K562 (cell line): Measurements from ENCODE around the gene TAF11L10. TPM values are rescaled to one million over a fixed set of nuclear protein-coding genes. Genes with fewer than 3 reads are reported as not detected.
"Not testable (repeated sequence)": the region's sequence is repeated elsewhere in the genome, so short reads cannot be mapped to it uniquely, and the experiment has no call there.

Experiments
- ATAC-seq: fragments of 200-7000 bp; cut with Tn5 transposase; 3 replicates; pipeline ENCODE4 v1.9.1; 2020; ENCODE audit warnings: moderate library complexity
- BruUV-seq: library from RNA; stranded (reverse); fragments of 400-500 nt; replicated peaks from 2 replicates; lab custom pipeline; 2021; lab: Mats Ljungman, UMichigan
- CTCF ChIA-PET: fragments of 300-600 bp; formaldehyde crosslinking; extraction: SDS; loops from one replicate; lab custom pipeline; 2021; ENCODE audit warnings: low intra/inter-chr PET ratio; lab: Yijun Ruan, JAX
- POLR2A ChIA-PET: fragments of 300-600, 350-650 bp; sonication (Branson Sonifier 250); formaldehyde crosslinking; extraction: SDS; loops from one replicate; lab custom pipeline; 2021; ENCODE audit warnings: antibody characterized with exemption, inconsistent platforms; lab: Yijun Ruan, JAX
- DNase-seq, 4 experiments: peaks; one replicate each; pipeline versions ENCODE4 v3.0.0 to v3.0.0-alpha.2; 2011 to 2018; ENCODE audit warnings: low spot score in 3 of 4, mixed read lengths in 3 of 4; ENCODE audit errors: extremely low read depth in 1 of 4
- FAIRE-seq: peaks from 2 replicates; lab custom pipeline; 2011; peaks lifted over from hg19 to GRCh38; lab: Jason Lieb, UNC
- H2AFZ ChIP-seq: 2 replicates; pipeline ENCODE4 v1.6.0; 2011; ENCODE audit warnings: low read depth, low read length, control low read depth, inconsistent platforms
- H3K27ac ChIP-seq: fragments of 200-600 bp; 3 replicates; pipeline ENCODE4 v1.8.0; 2011; ENCODE audit warnings: low read depth, mild to moderate bottlenecking, control low read depth, inconsistent platforms, low read length, moderate library complexity, mixed read lengths; ENCODE audit errors: extremely low read depth
- H3K27me3 ChIP-seq, 2 experiments: fragments of 300-600 bp in 1 of 2; 2 replicates in 1 of 2; 3 replicates in 1 of 2; pipeline versions ENCODE4 v1.6.0 to v1.8.0; 2011; ENCODE audit warnings: inconsistent platforms in 2 of 2, low read length in 2 of 2, mild to moderate bottlenecking in 1 of 2, mixed read lengths in 1 of 2, moderate library complexity in 1 of 2; ENCODE audit not compliant: control insufficient read depth in 2 of 2, insufficient read depth in 2 of 2
- H3K36me3 ChIP-seq: fragments of 300-600 bp; 3 replicates; pipeline ENCODE4 v1.8.0; 2011; ENCODE audit warnings: mild to moderate bottlenecking, low read length, inconsistent platforms; ENCODE audit not compliant: control insufficient read depth, insufficient read depth
- H3K4me1 ChIP-seq, 2 experiments: fragments of 200-600 bp in 1 of 2; replicated peaks in 1 of 2; 2 replicates in 1 of 2; 3 replicates in 1 of 2; pipeline versions ENCODE4 v1.5.1 to v1.8.0; 2011; ENCODE audit warnings: inconsistent platforms in 2 of 2, low read length in 2 of 2, mild to moderate bottlenecking in 1 of 2, mixed read lengths in 1 of 2, moderate library complexity in 1 of 2; ENCODE audit not compliant: control insufficient read depth in 2 of 2, insufficient read depth in 2 of 2
- H3K4me2 ChIP-seq: 2 replicates; pipeline ENCODE4 v1.6.1; 2011; ENCODE audit warnings: low read length, control low read depth, inconsistent platforms, mixed read lengths; ENCODE audit not compliant: insufficient read depth
- H3K4me3 ChIP-seq: fragments of 200-600 bp; sonication (generic), shearing (Covaris generic); 2 replicates; pipeline ENCODE4 v1.5.1; 2016; ENCODE audit warnings: control low read depth, inconsistent platforms
- H3K79me2 ChIP-seq: fragments of 200-600 bp; 3 replicates; pipeline ENCODE4 v1.8.0; 2011; ENCODE audit warnings: low read length, inconsistent platforms; ENCODE audit not compliant: control insufficient read depth, insufficient read depth
- H3K9ac ChIP-seq, 2 experiments: 2 replicates each; pipeline versions ENCODE4 v1.6.0 to v1.6.1; 2011; ENCODE audit warnings: low read depth in 2 of 2, low read length in 2 of 2, control low read depth in 1 of 2, inconsistent platforms in 1 of 2, mild to moderate bottlenecking in 1 of 2, mixed read lengths in 1 of 2; ENCODE audit not compliant: insufficient read depth in 1 of 2
- H3K9me1 ChIP-seq: one replicate; pipeline ENCODE4 v1.6.0; 2011; ENCODE audit warnings: inconsistent platforms, mild to moderate bottlenecking, low read length, moderate library complexity; ENCODE audit not compliant: control insufficient read depth, insufficient read depth
- H3K9me3 ChIP-seq: replicated peaks from 2 replicates; pipeline ENCODE4 v1.5.1; 2011; ENCODE audit warnings: low read depth, low read length, inconsistent platforms; ENCODE audit not compliant: control insufficient read depth, insufficient read depth
- H4K20me1 ChIP-seq: replicated peaks from 2 replicates; pipeline ENCODE4 v1.6.1; 2011; ENCODE audit warnings: low read length, inconsistent platforms, mixed read lengths; ENCODE audit not compliant: control insufficient read depth, insufficient read depth
- SAFB2 ChIP-seq: fragments of 200-400 bp; formaldehyde crosslinking; IDR thresholded peaks from 2 replicates; pipeline ENCODE4 v1.6.1; 2018; ENCODE audit warnings: borderline replicate concordance, low read length, low read depth, moderate library complexity; ENCODE audit not compliant: severe bottlenecking
- ZNF146 ChIP-seq: IDR thresholded peaks from one replicate; pipeline ENCODE4 v1.6.1; 2018; ENCODE audit warnings: missing compliant biosample characterization; ENCODE audit not compliant: unreplicated experiment
- WGBS: fragments of 100-300 bp; shearing (Covaris generic); methylation state at CpG from one replicate; pipeline ENCODE4 v1.1.6; 2016; ENCODE audit warnings: low coverage, mixed read lengths; ENCODE audit not compliant: insufficient coverage; ENCODE audit errors: missing lambda C conversion rate; 5-methylcytosine and 5-hydroxymethylcytosine counted together
- in situ Hi-C: fragments of 300-500 bp; cut with MboI; formaldehyde crosslinking; loops from 4 replicates; pipeline ENCODE4 v1.15.0; 2018; ENCODE audit warnings: inconsistent platforms, mixed read lengths
- intact Hi-C: fragments of 100-400 bp; cut with micrococcal nuclease; formaldehyde crosslinking; loops from 2 replicates; pipeline ENCODE4 v1.14.2; 2022
- polyA plus RNA-seq, 8 experiments: library from polyadenylated mRNA; depleted of rRNA in 4 of 8; stranded (reverse) in 5 of 8; unstranded in 3 of 8; fragments of >200 nt; fragmentation: Nextera tagmentation in 2 of 8; fragmentation: Illumina TruSeq in 1 of 8; extraction: Ambion mirVana in 2 of 8; extraction: Trizol in 1 of 8; gene quantifications; 2 replicates each; pipeline versions ENCODE4 v1.2.1 to v1.2.3, GENCODE V29; 2011 to 2014; ENCODE audit warnings: inconsistent platforms in 1 of 8, missing spikeins in 1 of 8
- total RNA-seq, 7 experiments: library from RNA; depleted of rRNA in 6 of 7; stranded (reverse); fragments of >200 nt in 6 of 7; fragmentation: Illumina TruSeq in 2 of 7; extraction: Trizol in 2 of 7; gene quantifications; 2 replicates each; pipeline versions ENCODE4 v1.2.1 to v1.2.3, GENCODE V29; 2011 to 2021; ENCODE audit warnings: low replicate concordance in 1 of 7

The TAF11L10 gene
- total and polyA plus RNA-seq, 9 of the 15 experiments (the other 6 are each of a cell fraction or from before 2014, with no cell fraction given): 0.20 to 3.7 (median 0.41) TPM; not detected in 3

DNA sequence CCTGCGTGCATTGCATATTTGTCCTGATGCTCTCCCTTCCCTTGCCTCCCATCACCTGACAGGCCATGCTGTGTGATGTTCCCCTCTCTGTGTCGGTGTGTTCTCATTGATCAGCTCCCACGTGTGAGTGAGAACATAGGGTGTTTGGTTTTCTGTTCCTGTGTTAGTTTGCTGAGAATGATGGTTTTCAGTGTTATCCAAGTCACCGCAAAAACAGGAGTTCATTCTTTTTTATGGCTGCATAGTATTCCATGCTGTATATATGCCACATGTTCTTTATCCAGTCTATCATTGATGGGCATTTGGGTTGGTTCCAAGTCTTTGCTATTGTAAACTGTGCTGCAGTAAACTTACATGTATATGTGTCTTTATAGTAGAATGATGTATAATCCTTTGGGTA, 9.8 kb upstream of the TAF11L10 start:
- H3K4me2 ChIP-seq: not testable (repeated sequence)
- TF ChIP-seq ZNF146 (CRISPR knock-in tag): peak; percentile 61
- TF ChIP-seq, all 486 proteins: peak for 1; not testable (repeated sequence) for 485
- in situ Hi-C loops: loop anchor here (5.0 kb wide), 1 partner anchor 80 kb away; the partner anchor contains the start of genes TAF11L5 and TAF11L6
- H3K4me1 ChIP-seq, DNase-seq, H3K9me1 ChIP-seq, POLR2A ChIA-PET, FAIRE-seq, intact Hi-C loops, H3K9me3 ChIP-seq, H3K27me3 ChIP-seq, H2AFZ ChIP-seq, H3K4me3 ChIP-seq, H3K36me3 ChIP-seq, H3K9ac ChIP-seq, H3K79me2 ChIP-seq, H4K20me1 ChIP-seq, H3K27ac ChIP-seq, CTCF ChIA-PET, BruUV-seq, ATAC-seq: not testable (repeated sequence)
- 5% methylated on average over 4 of the region's 4 CpGs for WGBS

DNA sequence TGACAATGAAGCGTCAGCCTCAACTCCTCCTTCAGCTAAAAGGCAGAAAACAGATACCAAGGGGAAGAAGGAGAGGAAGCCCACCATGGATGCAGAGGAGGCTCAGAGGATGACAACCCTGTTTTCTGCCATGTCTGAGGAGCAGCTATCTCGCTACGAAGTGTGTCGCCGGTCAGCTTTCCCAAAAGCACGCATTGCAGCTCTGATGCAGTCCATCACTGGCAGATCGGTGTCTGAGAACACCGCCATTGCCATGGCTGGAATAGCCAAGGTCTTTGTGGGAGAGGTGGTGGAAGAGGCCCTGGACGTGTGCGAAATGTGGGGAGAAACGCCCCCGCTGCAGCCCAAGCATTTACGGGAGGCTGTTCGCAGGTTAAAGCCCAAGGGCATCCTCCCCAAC, 7.3 kb upstream of the TAF11L10 start:
- Histone ChIP-seq H2AFZ (no peak overlapping the region), H4K20me1 (no peaks in the 10 kb centered on the region), H3K4me2 (no peak overlapping the region), H3K9me3 (no peaks in the 10 kb centered on the region), H3K4me1 (no peaks in the 10 kb centered on the region), H3K27ac (no peak overlapping the region), H3K36me3 (no peaks in the 10 kb centered on the region), H3K9ac (no peak overlapping the region), H3K79me2 (no peaks in the 10 kb centered on the region), H3K4me3 (no peak overlapping the region), H3K9me1 (no peaks in the 10 kb centered on the region), H3K27me3 (no peaks in the 10 kb centered on the region)
- no peak for ATAC-seq
- no peak for TF ChIP-seq SAFB2
- intact Hi-C loops (no loop called here), in situ Hi-C loops (loop anchor here (5.0 kb wide), 1 partner anchor 78 kb away; the partner anchor contains the start of genes TAF11L5 and TAF11L6)
- FAIRE-seq: no peak
- BruUV-seq: no TSS peak
- no peak for DNase-seq
- 1% methylated on average over 14 of the region's 14 CpGs for WGBS
- CTCF ChIA-PET: no interaction called here
- POLR2A ChIA-PET: no interaction called here

- CTCF ChIA-PET, H3K4me1 ChIP-seq, H3K4me3 ChIP-seq, H3K27me3 ChIP-seq, H3K9ac ChIP-seq, POLR2A ChIA-PET, H3K9me1 ChIP-seq, in situ Hi-C loops, H3K4me2 ChIP-seq, intact Hi-C loops, H3K27ac ChIP-seq, FAIRE-seq, H4K20me1 ChIP-seq, DNase-seq, H3K9me3 ChIP-seq, H3K36me3 ChIP-seq, BruUV-seq, ATAC-seq, H2AFZ ChIP-seq, H3K79me2 ChIP-seq: not testable (repeated sequence)
- whole genome bisulfite sequencing: 0% methylated on average over 6 of the region's 6 CpGs
Observed at GRCh38 chr5:17603880-17604279, 6.3 kb upstream of the TAF11L10 start, which contains the start of gene TAF11L11. TAF11L11 (plus strand) TSS chr5:17604183.
